Measurements from ENCODE around the gene DGLUCY.

DNA sequence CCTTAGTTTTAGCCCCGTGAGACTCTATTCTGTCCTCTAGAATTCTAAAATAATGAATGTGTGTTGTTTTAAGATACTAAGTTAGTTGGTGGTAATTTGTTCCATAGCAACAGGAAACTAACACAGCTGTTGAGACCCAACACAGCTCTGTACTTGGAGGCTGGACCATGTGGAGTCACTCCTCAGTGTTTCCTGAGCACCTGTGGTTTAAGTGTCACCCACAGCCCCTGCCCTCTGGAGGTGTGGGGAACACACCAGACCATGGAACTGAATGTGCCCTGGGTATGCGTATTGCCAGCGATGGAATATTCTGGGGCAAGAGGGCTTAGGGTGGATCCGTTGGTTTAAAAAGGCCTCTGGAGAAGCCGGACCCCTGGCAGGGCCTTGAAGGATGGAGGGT, 147.2 kb downstream of the DGLUCY start:
- TF ChIP-seq, protein P1, sequence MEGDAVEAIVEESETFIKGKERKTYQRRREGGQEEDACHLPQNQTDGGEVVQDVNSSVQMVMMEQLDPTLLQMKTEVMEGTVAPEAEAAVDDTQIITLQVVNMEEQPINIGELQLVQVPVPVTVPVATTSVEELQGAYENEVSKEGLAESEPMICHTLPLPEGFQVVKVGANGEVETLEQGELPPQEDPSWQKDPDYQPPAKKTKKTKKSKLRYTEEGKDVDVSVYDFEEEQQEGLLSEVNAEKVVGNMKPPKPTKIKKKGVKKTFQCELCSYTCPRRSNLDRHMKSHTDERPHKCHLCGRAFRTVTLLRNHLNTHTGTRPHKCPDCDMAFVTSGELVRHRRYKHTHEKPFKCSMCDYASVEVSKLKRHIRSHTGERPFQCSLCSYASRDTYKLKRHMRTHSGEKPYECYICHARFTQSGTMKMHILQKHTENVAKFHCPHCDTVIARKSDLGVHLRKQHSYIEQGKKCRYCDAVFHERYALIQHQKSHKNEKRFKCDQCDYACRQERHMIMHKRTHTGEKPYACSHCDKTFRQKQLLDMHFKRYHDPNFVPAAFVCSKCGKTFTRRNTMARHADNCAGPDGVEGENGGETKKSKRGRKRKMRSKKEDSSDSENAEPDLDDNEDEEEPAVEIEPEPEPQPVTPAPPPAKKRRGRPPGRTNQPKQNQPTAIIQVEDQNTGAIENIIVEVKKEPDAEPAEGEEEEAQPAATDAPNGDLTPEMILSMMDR (IDR thresholded peaks at IDR 0.05; ENCODE audit: poor library complexity) = no peak
- TF ChIP-seq EZH2phosphoT487 (IDR thresholded peaks at IDR 0.05; ENCODE audit: low read depth, severe bottlenecking, unreplicated experiment) = no peak
- no peak for TF ChIP-seq EZH2 (IDR thresholded peaks at IDR 0.05; ENCODE audit: borderline replicate concordance)
